Measurements from ENCODE around the gene CCDC92.

Gene CCDC92

GRCh38 chr12:123976227-123976826 lies 3.7 kb upstream of the CCDC92 start:
- no peak for DNase-seq (ENCODE audit: low spot score)

- peak; percentile 26 for DNase-seq (ENCODE audit: low spot score)
These were observed 1.1 kb upstream of the CCDC92 start for GRCh38 chr12:123973552-123974341.

GRCh38 chr12:123971770-123972456 lies 718 bp downstream of the CCDC92 start:
- DNase-seq (ENCODE audit: low spot score): peak; percentile 28

- no peak for DNase-seq (ENCODE audit: low spot score)
These were observed 1.2 kb downstream of the CCDC92 start for GRCh38 chr12:123971449-123971769.

GRCh38 chr12:123967121-123967586 lies 5.5 kb downstream of the CCDC92 start:
- no peak for DNase-seq (ENCODE audit: low spot score)

- DNase-seq (ENCODE audit: low spot score): no peak
These were observed 6.0 kb downstream of the CCDC92 start for GRCh38 chr12:123966596-123966995.

- no peak for DNase-seq (ENCODE audit: low spot score)
These were observed 7.2 kb downstream of the CCDC92 start for GRCh38 chr12:123965382-123965781.

- DNase-seq (ENCODE audit: low spot score): no peak
These were observed 8.8 kb downstream of the CCDC92 start for GRCh38 chr12:123963821-123964220.

- DNase-seq (ENCODE audit: low spot score): no peak
These were observed 10.1 kb downstream of the CCDC92 start for GRCh38 chr12:123962513-123962912.

GRCh38 chr12:123961585-123962345 lies 10.9 kb downstream of the CCDC92 start:
- no peak for DNase-seq (ENCODE audit: low spot score)

GRCh38 chr12:123960856-123961255 lies 11.8 kb downstream of the CCDC92 start:
- DNase-seq (ENCODE audit: low spot score): no peak

- no peak for DNase-seq (ENCODE audit: low spot score)
These were observed 12.4 kb downstream of the CCDC92 start for GRCh38 chr12:123960029-123960735.

- no peak for DNase-seq (ENCODE audit: low spot score)
These were observed 13.8 kb downstream of the CCDC92 start for GRCh38 chr12:123958876-123959275.

- DNase-seq (ENCODE audit: low spot score): no peak
These were observed 14.2 kb downstream of the CCDC92 start for GRCh38 chr12:123958462-123958861.

- no peak for DNase-seq (ENCODE audit: low spot score)
These were observed 15.4 kb downstream of the CCDC92 start for GRCh38 chr12:123957196-123957595.

- no peak for DNase-seq (ENCODE audit: low spot score)
These were observed 16.4 kb downstream of the CCDC92 start for GRCh38 chr12:123956249-123956648.

GRCh38 chr12:123954647-123955350 lies 17.8 kb downstream of the CCDC92 start:
- DNase-seq (ENCODE audit: low spot score): no peak

- DNase-seq (ENCODE audit: low spot score): no peak
These were observed 20.6 kb downstream of the CCDC92 start for GRCh38 chr12:123952037-123952436.

GRCh38 chr12:123951467-123951866 lies 21.2 kb downstream of the CCDC92 start:
- DNase-seq (ENCODE audit: low spot score): no peak

- DNase-seq (ENCODE audit: low spot score): no peak
These were observed 21.9 kb downstream of the CCDC92 start for GRCh38 chr12:123950476-123951349.

Measured in HuH-7.5 (cell line).